ENCODE data around the gene GIT2. TPM values are rescaled to one million over a fixed set of nuclear protein-coding genes. Genes with fewer than 3 reads are reported as not detected.
A peak's percentile ranks its signal among the peaks of the same experiment; 100 is the strongest.

The GIT2 gene
- total RNA-seq, 2 experiments from 2014 or later = 107 to 112 TPM

GRCh38 chr12:109950625-109951024 lies 45.5 kb downstream of the GIT2 start:
- no peaks in the 10 kb centered on the region for H3K9me3 Mint-ChIP-seq
- H3K27me3 Mint-ChIP-seq = no peaks in the 10 kb centered on the region
- ChIA-PET POLR2A (no interaction called here), CTCF (no interaction called here)
- peaks cover 43% of the 10 kb centered on the region for H3K4me1 Mint-ChIP-seq
- H3K27ac Mint-ChIP-seq = no peak overlapping the region
- no peak for DNase-seq
- peaks cover 77% of the 10 kb centered on the region for H3K36me3 Mint-ChIP-seq (ENCODE audit: low read depth)
- H3K4me3 Mint-ChIP-seq = no peak overlapping the region

GRCh38 chr12:109949089-109949488 lies 47.1 kb downstream of the GIT2 start:
- Mint-ChIP-seq H3K27ac (no peak overlapping the region), H3K36me3 (ENCODE audit: low read depth) (peaks cover 83% of the 10 kb centered on the region), H3K4me1 (peaks cover 44% of the 10 kb centered on the region), H3K9me3 (no peaks in the 10 kb centered on the region), H3K4me3 (no peak overlapping the region), H3K27me3 (no peaks in the 10 kb centered on the region)
- ChIA-PET POLR2A (interaction anchor here (0.6 kb wide), 1 partner anchor 24 kb away, joined by 3 read pairs; no protein-coding TSS in a partner anchor), CTCF (no interaction called here)
- no peak for DNase-seq

DNA sequence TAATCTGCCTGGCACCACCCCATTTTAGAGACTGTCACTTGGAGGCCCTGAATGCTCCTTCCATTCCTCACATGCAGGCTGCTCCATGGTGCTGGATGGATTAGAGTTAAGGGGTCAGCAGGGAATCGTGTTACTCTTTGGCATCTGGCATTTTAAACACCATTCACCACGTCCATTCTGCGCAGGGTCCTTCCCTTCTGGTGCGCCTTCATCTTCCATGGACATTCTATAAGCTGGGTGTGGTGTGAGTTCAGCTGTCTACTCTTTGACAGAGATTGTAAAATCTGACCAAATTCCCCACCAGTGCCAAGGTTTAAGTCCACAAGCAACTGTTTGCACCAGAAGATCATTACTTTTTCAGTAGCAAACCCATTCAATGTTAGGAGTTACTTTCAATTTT lies 47.8 kb downstream of the GIT2 start:
- H3K4me3 Mint-ChIP-seq = no peak overlapping the region
- peak overlapping the region; percentile 24 for H3K27ac Mint-ChIP-seq
- no peak for DNase-seq
- ChIA-PET POLR2A (interaction anchor here (0.6 to 1.5 kb wide), 3 partner anchors 11 to 25 kb away, joined by 3 to 4 read pairs (median 3); no protein-coding TSS in a partner anchor), CTCF (no interaction called here)
- H3K36me3 Mint-ChIP-seq (ENCODE audit: low read depth) = peaks cover 79% of the 10 kb centered on the region
- H3K9me3 Mint-ChIP-seq = no peaks in the 10 kb centered on the region
- H3K27me3 Mint-ChIP-seq = no peaks in the 10 kb centered on the region
- H3K4me1 Mint-ChIP-seq = peaks cover 39% of the 10 kb centered on the region

- ChIA-PET CTCF (interaction anchor here (0.7 to 1.0 kb wide), 2 partner anchors 16 to 102 kb away, joined by 3 to 4 read pairs; no protein-coding TSS in a partner anchor), POLR2A (interaction anchor here (0.8 to 1.5 kb wide), 7 partner anchors 10 to 65 kb away, joined by 3 to 4 read pairs (median 3); partner anchors contain the start of gene ANKRD13A)
- peaks cover 77% of the 10 kb centered on the region for H3K36me3 Mint-ChIP-seq (ENCODE audit: low read depth)
- no peak overlapping the region for H3K4me3 Mint-ChIP-seq
- H3K9me3 Mint-ChIP-seq = no peaks in the 10 kb centered on the region
- H3K27ac Mint-ChIP-seq = peak overlapping the region; percentile 53
- peaks cover 31% of the 10 kb centered on the region for H3K4me1 Mint-ChIP-seq
- H3K27me3 Mint-ChIP-seq = no peaks in the 10 kb centered on the region
- no peak for DNase-seq
These were observed 48.6 kb downstream of the GIT2 start for GRCh38 chr12:109947521-109947920.

DNA sequence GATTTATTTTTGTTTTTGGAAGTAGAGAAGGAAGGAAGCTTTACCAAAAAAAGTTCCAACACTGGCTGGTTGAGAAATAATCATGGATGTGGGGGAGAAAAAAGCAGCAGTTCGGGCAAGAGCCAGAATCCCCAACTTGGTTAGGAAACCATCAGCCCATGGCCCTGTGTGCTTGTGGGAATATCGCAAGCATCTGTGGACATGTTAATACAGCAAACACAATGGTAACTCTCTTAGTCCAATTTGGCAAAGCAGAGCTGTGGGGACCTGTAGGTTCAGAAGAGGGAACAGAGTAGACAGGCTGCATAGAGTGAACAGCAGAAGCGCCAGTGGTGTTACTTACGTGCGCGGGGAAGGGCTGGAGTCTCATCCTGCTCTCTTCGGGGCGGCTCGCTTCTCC lies 49.3 kb downstream of the GIT2 start:
- DNase-seq = no peak
- ChIA-PET CTCF (interaction anchor here (0.6 to 1.0 kb wide), 3 partner anchors 12 to 142 kb away, joined by 3 to 4 read pairs (median 3); no protein-coding TSS in a partner anchor), POLR2A (interaction anchor here (0.8 to 1.5 kb wide), 6 partner anchors 9 to 66 kb away, joined by 3 to 4 read pairs (median 3); partner anchors contain the start of gene ANKRD13A)
- Mint-ChIP-seq H3K27ac (peak overlapping the region; percentile 53), H3K4me3 (no peak overlapping the region), H3K9me3 (no peaks in the 10 kb centered on the region), H3K36me3 (ENCODE audit: low read depth) (peaks cover 72% of the 10 kb centered on the region), H3K27me3 (no peaks in the 10 kb centered on the region), H3K4me1 (peaks cover 28% of the 10 kb centered on the region)

GRCh38 chr12:109946505-109946904 lies 49.7 kb downstream of the GIT2 start:
- CTCF ChIA-PET = interaction anchor here (0.6 to 0.9 kb wide), 2 partner anchors 12 to 142 kb away, joined by 3 read pairs; no protein-coding TSS in a partner anchor
- peaks cover 68% of the 10 kb centered on the region for H3K36me3 Mint-ChIP-seq (ENCODE audit: low read depth)
- no peaks in the 10 kb centered on the region for H3K9me3 Mint-ChIP-seq

GRCh38 chr12:109944561-109945359 lies 51.4 kb downstream of the GIT2 start:
- POLR2A ChIA-PET = interaction anchor here (0.7 kb wide), 1 partner anchor 55 kb away, joined by 3 read pairs; the partner anchor contains the start of gene ANKRD13A
- H3K4me1 Mint-ChIP-seq = peaks cover 28% of the 10 kb centered on the region
- H3K9me3 Mint-ChIP-seq = no peaks in the 10 kb centered on the region
- CTCF ChIA-PET = interaction anchor here (1.0 kb wide), 1 partner anchor 8 kb away, joined by 3 read pairs; no protein-coding TSS in a partner anchor
- no peak for DNase-seq
- H3K27ac Mint-ChIP-seq = peak overlapping the region; percentile 53
- H3K36me3 Mint-ChIP-seq (ENCODE audit: low read depth) = peaks cover 55% of the 10 kb centered on the region
- no peaks in the 10 kb centered on the region for H3K27me3 Mint-ChIP-seq
- H3K4me3 Mint-ChIP-seq = no peak overlapping the region

More at GRCh38 chr12:109946505-109946904, 49.7 kb downstream of the GIT2 start:
- Mint-ChIP-seq H3K27me3 (no peaks in the 10 kb centered on the region), H3K4me3 (no peak overlapping the region), H3K27ac (peak overlapping the region; percentile 53), H3K4me1 (peaks cover 28% of the 10 kb centered on the region)
- no peak for DNase-seq
- POLR2A ChIA-PET = interaction anchor here (0.9 to 1.1 kb wide), 2 partner anchors 18 to 58 kb away, joined by 3 to 4 read pairs; no protein-coding TSS in a partner anchor

DNA sequence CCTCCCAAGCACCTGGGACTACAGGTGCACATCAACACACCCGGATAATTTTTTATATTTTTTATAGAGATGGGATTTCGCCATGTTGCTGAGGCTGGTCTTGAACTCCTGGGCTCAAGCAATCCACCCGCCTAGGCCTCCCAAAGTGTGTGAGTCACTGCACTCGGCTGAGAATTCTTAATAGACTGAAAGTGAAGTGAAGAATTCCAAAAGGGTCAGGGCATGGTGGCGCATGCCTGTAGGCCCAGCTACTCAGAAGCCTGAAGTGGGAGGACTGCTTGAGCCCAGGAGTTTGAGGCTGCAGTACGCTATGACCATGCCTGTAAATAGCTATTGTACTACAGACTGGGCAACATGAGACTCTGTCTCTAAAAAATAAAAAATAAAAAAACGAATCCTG lies 52.4 kb downstream of the GIT2 start:
- no peak overlapping the region for H3K4me3 Mint-ChIP-seq
- no peak for DNase-seq
- no peak overlapping the region for H3K27ac Mint-ChIP-seq
- POLR2A ChIA-PET = no interaction called here
- H3K9me3 Mint-ChIP-seq = no peaks in the 10 kb centered on the region
- CTCF ChIA-PET = no interaction called here
- H3K4me1 Mint-ChIP-seq = peaks cover 28% of the 10 kb centered on the region
- H3K36me3 Mint-ChIP-seq (ENCODE audit: low read depth) = peaks cover 51% of the 10 kb centered on the region
- H3K27me3 Mint-ChIP-seq = no peaks in the 10 kb centered on the region

DNA sequence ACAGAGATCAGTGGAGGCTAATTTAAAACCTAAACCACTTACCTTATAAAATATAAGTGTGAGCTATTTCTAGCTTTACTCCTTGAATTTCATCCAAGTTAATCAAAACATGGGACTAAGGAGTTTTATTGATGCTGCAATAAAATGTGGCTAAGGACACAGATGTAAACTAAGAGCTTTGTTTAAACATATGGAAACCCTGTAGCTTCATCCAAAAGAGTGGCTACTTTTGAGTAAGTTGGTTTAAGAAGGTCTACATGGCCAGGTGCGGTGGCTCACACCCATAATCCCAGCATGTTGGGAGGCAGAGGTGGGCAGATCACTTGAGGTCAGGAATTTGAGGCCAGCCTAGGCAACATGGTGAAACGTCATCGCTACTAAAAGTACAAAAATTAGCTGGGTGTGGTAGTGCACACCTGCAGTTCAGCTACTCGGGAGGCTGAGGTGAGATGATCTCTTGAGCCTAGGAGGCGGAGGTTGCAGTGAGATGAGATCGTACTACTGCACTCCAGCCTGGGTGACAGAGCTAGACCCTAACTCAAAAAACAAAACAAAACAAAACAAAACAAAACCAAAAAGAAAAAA lies 55.7 kb downstream of the GIT2 start:
- H3K27me3 Mint-ChIP-seq = no peaks in the 10 kb centered on the region
- peaks cover 2% of the 10 kb centered on the region for H3K4me1 Mint-ChIP-seq
- CTCF ChIA-PET = interaction anchor here (0.6 to 2.2 kb wide), 3 partner anchors 9 to 13 kb away, joined by 5 to 9 read pairs (median 5); no protein-coding TSS in a partner anchor
- POLR2A ChIA-PET = interaction anchor here (0.9 kb wide), 1 partner anchor 27 kb away, joined by 3 read pairs; no protein-coding TSS in a partner anchor
- H3K9me3 Mint-ChIP-seq = no peaks in the 10 kb centered on the region
- no peak for DNase-seq
- no peak overlapping the region for H3K4me3 Mint-ChIP-seq
- H3K36me3 Mint-ChIP-seq (ENCODE audit: low read depth) = peaks cover 53% of the 10 kb centered on the region
- no peak overlapping the region for H3K27ac Mint-ChIP-seq

DNA sequence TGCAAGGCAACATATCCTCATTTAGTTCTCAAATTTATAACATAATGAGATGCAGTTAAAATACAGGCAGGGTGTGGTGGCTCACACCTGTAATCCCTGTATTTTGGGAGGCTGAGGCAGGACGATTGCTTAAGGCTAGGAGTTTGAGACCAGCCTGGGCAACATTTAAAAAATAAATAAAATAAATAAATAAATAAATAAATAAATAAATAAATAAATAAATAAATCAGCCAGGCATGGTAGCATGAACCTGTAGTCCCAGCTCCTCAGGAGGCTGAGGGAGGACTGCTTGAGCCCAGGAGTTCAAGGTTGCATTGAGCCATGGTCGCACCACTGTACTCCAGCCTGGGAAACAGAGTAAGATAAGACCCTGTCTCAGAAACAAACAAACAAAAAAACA lies 56.7 kb downstream of the GIT2 start:
- ChIA-PET CTCF (interaction anchor here (2.1 to 2.2 kb wide), 2 partner anchors 8 to 11 kb away, joined by 5 to 9 read pairs; no protein-coding TSS in a partner anchor), POLR2A (no interaction called here)
- no peak for DNase-seq
- no peaks in the 10 kb centered on the region for H3K9me3 Mint-ChIP-seq
- no peak overlapping the region for H3K4me3 Mint-ChIP-seq
- no peaks in the 10 kb centered on the region for H3K27me3 Mint-ChIP-seq
- H3K36me3 Mint-ChIP-seq (ENCODE audit: low read depth) = peaks cover 50% of the 10 kb centered on the region
- no peak overlapping the region for H3K27ac Mint-ChIP-seq
- no peaks in the 10 kb centered on the region for H3K4me1 Mint-ChIP-seq

DNA sequence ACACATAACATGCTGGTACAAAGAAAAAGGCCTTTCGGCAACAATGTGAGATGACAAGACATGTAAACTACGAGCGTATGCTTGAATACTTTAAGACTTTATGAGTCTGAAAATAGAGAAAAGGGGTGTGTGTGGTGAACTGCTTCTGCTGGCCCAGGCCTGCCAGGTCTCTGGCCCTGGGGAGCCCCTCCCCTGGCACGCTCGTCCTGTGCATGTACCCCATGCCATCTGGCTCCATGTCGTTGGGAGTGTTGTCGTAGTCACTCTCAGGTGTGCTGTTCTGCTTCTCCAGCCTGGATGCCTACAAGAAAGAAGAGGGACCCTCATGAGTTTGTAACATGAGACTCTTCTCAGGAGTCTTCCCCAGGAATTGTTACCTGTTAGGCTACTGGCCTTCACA lies 57.2 kb downstream of the GIT2 start:
- no peak overlapping the region for H3K27ac Mint-ChIP-seq
- H3K27me3 Mint-ChIP-seq = no peaks in the 10 kb centered on the region
- H3K4me1 Mint-ChIP-seq = no peaks in the 10 kb centered on the region
- peaks cover 52% of the 10 kb centered on the region for H3K36me3 Mint-ChIP-seq (ENCODE audit: low read depth)
- POLR2A ChIA-PET = no interaction called here
- no peaks in the 10 kb centered on the region for H3K9me3 Mint-ChIP-seq
- DNase-seq = no peak
- no peak overlapping the region for H3K4me3 Mint-ChIP-seq
- CTCF ChIA-PET = interaction anchor here (1.2 kb wide), 1 partner anchor 94 kb away, joined by 3 read pairs; no protein-coding TSS in a partner anchor

- DNase-seq = no peak
- Mint-ChIP-seq H3K4me1 (no peaks in the 10 kb centered on the region), H3K27me3 (no peaks in the 10 kb centered on the region), H3K9me3 (no peaks in the 10 kb centered on the region), H3K4me3 (no peak overlapping the region), H3K27ac (no peak overlapping the region), H3K36me3 (ENCODE audit: low read depth) (peaks cover 57% of the 10 kb centered on the region)
- POLR2A ChIA-PET = interaction anchor here (1.3 kb wide), 1 partner anchor 10 kb away, joined by 4 read pairs; no protein-coding TSS in a partner anchor
- CTCF ChIA-PET = interaction anchor here (1.2 kb wide), 1 partner anchor 10 kb away, joined by 3 read pairs; no protein-coding TSS in a partner anchor
These were observed 58.8 kb downstream of the GIT2 start for GRCh38 chr12:109937371-109937770.

GRCh38 chr12:109934026-109934425 lies 62.1 kb downstream of the GIT2 start:
- ChIA-PET CTCF (interaction anchor here (1.2 kb wide), 1 partner anchor 81 kb away, joined by 3 read pairs; no protein-coding TSS in a partner anchor), POLR2A (no interaction called here)
- Mint-ChIP-seq H3K27me3 (no peaks in the 10 kb centered on the region), H3K36me3 (ENCODE audit: low read depth) (peaks cover 72% of the 10 kb centered on the region), H3K4me3 (no peak overlapping the region), H3K27ac (no peak overlapping the region), H3K9me3 (no peaks in the 10 kb centered on the region), H3K4me1 (no peaks in the 10 kb centered on the region)
- DNase-seq = no peak

Data from activated CD4-positive, alpha-beta memory T cell treated with anti-CD3 and anti-CD28 coated beads, Interleukin-2, amount 10 ng/mL, durations not matched to agents 7 days and 5 days (primary cell).